Inflammatory macrophage treated with lipopolysaccharide for 4 hours (primary cell): ENCODE data around the gene SMARCC1.

ENCODE experiments used
- DNase-seq: peaks from one replicate; pipeline ENCODE4 v3.0.0-alpha.2; 2020

Gene SMARCC1

DNA sequence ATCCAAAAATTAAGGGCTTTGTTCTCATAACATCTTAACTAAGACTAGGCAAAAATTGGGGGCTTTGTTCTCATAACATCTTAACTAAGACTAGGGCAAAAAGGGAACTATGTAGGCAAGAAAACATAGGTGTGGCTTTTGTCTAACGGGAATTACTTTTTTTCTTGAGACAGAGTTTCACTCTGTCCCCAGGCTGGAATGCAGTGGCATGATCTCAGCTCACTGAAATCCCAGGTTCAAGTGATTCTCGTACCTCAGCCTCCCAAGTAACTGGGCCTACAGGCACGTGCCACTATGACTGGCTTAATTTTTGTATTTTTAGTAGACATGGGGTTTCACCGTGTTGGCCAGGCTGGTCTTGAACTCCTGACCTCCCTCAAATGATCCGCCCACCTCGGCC is 153.3 kb downstream of the SMARCC1 start:
- no peak for DNase-seq

DNA sequence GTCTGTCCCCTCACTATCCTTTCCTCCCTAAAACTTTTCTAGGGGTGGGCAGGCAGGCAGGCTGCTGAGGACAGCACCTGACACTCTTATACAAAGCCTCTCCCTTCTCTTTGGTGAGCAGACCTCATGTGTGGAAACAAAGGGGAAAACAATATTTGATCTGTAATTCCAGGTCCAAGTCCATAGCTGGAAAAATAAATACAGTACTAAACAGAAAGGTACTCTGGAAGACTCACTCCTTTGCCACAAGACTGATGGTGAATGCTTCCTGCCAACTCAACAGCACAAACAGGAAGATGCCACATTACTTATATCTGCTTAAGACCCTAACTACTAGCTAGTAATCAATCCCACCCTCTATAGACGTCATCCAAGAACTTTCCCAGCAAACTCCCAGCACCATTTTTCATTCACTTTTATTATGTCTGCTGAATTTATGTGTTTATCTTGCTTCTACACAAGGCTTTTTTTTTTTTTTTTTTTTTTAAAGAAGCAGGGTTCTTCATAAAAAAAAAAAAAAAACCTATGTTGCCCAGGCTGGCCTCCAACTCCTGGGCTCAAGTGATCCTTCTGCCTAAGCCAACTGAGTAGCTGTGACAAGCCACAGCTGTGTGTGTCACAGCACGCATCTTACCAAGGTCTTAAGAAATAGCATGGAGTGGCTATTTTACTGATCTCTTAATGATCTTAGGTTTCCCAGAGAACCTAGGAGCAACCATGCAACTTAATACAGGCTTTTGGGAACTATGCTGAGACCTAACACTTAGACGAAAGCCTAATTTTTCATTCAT is 158.8 kb downstream of the SMARCC1 start:
- no peak for DNase-seq

DNA sequence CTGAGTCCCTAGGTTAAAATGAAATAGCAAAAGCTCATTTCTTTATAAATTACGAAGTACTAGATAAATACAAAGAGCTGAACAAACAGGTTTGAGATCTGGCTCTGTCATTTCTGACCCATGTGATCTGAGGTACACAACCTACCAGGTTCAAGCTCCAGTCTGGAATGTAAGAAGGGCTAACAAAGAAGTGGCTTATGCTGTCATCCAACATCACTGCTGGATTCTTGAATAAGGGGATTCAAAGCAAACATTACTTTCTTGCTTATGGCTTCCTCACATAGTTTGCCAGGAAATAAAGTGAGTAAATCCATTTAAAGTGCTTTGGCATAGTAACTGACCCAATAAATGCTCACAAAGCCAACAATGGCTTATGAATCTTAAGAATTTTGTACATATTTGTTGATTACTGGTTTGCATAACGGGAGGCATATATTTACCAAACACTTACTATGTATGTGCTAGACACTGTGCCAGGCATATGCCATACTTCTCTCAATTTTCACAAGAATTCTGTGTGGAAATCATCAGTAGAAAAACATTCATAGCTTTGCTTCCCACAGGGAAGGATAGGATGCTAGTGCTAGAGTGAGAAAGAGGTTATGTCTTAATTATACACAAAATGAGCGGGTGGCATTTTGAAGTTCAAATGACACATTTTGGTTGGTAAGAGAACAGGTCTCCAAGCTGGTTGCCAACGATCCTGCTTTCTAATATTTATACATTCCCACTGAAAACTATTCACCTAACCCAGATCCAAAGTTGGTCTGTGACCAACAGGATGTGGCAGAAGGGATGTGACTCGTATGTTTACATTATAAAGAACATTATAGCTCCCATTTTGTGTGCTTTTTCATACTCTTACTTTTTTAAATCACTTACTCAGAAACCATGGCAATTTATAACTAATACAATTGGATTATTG is 164.3 kb downstream of the SMARCC1 start:
- no peak for DNase-seq

DNA sequence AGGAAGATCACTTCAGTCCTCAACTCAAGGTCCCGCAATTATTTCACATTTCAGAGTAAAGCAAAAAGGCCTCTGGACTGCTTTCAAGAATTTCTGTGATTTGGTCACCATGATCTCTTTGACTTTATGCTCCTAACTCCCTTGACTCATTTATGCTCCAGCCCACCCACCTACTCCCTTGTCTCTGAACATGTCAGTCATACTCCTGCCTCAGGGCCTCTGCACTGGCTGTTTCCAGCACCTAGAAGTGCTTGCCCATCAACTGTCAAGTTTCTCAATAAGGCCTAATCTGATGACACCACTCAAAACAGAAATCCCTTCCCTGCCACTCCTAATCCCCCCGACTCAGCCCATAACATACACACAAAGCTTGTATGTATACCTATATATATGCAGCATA is 166.9 kb downstream of the SMARCC1 start:
- no peak for DNase-seq

DNA sequence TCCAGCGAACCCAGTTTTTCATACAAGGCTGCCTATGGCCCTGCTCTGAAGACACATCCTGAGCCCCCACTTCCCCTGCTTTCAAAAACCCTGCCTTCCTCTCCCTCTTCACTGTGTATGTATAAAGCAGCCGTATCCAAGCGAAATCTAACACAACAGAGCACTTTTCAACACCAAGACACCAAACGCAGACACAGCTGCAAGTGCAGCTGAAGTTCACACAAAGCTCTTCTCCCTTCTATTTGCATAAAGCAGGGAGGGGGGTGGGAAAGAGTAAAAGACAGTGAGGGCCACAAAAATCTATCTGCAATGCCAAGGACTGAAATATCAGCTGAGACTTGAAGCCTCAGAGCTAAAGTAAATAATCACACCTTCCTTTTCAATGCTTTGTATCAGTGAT is 168.0 kb downstream of the SMARCC1 start:
- DNase-seq: no peak

DNA sequence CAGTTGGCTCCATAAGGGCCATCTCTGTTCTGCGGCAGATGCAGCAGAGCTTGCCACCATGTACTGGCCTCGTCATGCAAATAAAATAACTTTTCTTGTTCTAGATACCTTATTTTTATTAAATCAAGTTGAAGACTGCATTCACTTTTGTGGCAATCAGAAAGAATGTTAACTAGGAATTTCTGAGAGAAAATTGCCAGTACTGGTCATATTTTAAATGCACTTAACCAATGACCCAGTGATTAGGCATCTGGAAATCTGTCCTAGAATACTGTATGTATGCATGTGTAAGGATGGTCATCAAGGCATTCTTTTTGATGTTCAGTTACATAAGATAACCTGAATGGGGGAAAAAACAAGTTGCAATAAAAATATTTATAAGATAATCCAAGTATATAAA is 168.8 kb downstream of the SMARCC1 start:
- no peak for DNase-seq

DNA sequence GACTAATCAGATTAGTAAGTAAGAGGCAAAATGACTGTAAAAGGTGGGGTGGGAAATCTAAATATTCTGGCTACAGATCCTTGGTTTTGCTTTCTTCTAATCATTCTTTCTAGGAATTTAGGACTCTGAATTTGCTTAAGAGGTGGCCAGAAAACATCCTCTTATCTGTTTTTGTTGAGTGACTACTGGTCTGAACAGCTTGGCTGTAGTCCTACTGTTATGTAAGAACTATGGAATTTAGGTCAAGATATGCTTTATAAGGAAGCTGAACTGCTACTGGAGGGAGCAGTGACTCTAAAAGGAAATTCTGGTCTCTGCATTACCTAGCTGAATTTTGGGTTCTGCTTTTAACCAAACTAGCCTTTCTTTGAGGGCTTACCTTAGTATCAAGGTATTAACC is 169.5 kb downstream of the SMARCC1 start:
- DNase-seq: no peak

DNA sequence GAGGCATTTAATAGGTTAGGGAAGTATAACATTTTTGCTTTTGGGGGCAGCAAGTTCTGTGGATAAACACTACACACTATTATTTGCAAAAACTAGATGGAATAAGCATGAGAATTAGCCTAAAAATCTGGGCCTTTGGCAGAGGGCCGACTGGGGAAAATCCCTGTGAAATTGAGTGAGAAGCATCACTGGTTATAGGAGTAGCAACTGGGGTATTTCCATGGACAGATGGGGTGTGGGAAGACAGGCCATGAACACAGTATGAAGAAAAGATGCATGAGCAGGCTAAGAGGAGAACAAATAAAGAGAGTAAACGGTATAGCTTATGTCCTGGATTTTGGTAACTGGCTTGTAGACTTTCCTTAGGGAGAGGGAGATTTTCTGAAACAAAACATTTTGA is 170.1 kb downstream of the SMARCC1 start:
- DNase-seq: no peak

DNA sequence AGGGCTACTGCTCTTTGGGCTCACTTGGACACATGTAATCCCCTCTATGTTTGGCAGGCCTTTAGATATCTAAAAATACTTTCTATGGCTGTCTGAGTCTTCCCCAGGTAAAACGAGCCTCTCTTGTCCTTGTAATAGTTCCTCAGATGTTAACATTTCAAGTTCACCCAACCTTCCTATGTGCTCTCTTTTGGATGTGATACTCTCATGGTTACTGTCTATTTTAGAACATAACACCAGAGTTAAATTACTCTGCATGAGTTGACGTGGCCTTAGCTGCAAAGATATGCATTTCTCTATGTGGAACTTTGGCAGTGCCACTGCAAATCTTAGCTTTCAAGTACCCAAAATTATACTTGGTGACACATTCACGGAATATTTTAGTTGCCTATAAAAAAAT is 171.1 kb downstream of the SMARCC1 start:
- no peak for DNase-seq

DNA sequence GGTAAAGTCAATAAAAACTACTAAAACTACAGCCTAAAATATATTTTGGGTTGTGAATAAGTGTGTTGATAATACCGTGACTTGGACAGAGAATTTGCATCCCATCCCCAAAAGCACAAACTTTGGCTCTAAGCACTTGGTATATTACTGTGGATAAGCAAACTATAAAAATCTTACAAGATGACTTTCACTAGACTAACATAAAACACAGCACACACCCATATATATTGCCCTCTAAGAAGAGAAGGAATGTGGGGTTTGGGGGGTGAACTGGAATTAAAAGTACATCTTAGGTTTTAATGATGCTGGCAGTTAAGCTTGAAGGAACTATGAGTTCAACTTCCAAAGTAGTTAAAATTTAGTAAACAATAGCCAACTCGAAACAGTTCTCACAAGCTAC is 174.4 kb downstream of the SMARCC1 start:
- DNase-seq: no peak

DNA sequence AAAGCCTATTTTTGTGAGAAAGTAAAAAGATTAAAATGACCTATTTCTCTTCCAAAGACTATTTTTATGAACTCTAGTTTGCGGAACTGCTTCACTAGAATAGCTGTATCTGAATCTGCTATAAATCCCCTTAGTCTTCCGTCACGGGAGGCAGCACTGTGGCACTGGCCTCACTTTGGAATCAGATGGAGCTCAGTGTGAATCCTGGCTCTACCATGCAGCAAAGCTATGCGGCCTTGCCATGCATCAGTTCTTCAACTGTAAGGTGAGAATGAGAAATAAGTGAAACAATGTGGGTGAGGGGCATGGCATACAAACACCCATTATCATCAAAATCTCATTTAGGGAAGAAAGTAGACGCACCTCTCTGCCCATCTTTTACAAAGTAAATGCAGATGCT is 175.5 kb downstream of the SMARCC1 start:
- DNase-seq: no peak

DNA sequence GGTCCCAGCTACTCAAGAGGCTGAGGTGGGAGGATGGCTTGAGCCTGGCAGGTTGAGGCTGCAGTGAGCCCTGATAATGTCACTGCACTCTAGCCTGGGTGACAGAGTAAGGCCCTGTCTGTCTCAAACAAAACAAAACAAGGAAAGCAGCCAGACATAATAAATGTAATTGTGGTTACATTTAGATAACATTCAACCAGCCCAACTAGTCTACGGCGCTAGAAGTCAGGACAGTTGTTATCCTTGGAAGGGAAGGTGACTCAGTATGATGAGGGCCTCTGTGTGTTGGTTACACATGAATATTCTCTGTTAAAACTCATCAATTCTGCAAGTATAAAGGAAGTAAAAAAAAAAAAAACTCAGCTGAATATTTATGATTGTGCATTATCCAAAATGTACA is 176.0 kb downstream of the SMARCC1 start:
- no peak for DNase-seq

DNA sequence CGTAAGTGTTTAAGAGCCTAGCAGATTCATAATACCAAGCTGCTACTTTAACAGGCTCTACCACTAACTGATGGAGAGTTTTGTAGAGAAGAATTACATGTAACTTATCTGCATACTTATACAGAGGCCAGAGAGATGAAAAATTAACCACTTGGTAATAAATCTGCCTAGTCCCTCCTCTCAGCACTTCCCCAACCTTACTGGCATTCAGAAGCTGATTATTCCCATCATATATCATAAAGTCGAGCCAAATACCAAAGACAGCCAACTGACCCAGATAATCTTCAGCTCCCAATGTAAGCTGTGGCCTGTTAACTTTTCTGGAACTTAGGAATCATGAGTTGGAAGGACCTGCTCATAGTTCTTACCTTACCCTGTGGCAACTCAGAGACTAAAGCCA is 177.5 kb downstream of the SMARCC1 start:
- no peak for DNase-seq

DNA sequence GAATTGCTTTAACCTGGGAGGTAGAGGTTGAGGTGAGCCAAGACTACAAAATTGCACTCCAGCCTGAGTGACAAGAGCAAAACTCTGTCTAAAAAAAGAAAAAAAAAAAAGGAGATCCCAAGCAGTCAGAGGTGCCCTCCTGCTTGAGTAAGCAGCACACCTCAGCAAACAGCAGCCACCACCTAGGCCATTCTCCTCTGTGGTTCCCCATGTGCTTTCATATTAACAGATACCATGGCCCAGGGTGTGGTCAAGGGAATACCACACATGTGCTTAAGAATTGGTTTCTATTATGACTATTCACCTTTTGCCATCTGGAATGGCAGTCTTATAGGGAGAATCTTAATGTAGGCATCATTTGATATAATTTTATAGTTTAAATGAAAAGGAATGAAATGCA is 178.4 kb downstream of the SMARCC1 start:
- DNase-seq: no peak

DNA sequence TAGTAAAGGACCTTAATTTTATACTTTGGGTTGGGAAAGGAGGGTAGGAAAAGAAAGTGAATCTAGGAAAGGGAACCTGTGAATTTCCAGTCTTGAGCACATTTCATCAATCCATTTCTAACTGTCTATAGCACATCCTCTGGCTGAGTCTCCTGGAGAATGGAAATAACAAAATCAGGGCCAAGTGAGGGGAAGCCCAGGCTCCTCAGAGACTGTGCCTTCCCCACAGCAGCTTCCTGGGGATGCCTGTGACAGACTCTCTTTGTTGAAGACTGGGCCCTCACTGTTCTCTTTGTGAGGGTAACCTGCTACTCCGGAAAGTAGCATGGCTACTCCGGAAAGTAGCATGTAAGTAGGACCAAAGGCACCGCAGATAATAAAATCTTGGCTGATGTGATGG is 180.4 kb downstream of the SMARCC1 start:
- peak; percentile 62 for DNase-seq

DNA sequence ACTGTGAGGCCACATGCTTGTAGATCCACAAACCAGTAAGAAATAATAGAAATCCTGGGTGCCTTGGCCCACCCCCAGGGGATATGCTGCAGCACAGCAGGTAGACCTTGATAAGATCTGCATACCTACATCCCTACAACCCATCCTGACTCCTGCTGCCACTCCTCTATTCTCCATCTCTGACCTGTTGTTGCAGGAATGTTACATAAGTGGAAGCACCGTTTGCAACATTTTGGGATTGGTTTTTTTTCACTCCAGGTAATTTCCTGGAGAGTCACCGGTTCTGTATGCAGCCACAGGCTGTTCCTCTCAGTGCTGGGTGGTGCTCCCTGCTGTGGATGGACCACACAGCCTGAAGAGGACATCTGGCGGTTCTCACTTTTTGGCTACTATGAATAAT is 186.9 kb downstream of the SMARCC1 start:
- no peak for DNase-seq

DNA sequence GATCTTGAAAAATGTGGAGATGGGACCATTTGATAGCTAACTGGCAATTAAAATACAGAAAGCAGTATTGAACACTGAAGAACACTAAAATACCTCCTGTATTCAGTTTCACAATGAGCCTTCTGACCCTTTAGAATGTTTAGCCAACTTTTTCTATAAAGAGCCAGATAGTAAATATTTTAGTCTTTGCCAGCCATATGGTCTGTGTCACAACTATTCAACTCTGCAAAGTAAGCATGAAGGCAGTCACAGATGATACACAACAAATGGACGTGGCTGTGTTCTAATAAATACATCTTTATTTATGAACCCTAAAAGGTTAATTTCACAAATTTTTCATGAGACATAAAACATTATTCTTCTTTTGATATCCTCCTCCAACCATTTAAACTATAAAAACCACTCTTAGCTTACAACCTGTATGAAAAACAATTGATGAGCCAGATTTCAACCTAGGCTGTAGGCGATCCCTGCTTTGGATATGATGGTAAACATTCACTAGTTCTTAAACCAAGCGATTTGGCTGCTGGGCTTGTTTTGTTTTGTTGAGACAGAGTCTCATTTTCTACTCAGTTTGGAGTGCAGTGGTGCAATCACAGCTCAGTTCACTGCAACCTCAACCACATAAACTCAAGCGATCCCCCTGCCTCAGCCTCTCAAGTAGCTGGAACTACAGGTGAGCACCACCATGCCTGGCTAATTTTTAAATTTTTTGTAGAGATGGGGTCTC is 189.5 kb downstream of the SMARCC1 start:
- DNase-seq: no peak

DNA sequence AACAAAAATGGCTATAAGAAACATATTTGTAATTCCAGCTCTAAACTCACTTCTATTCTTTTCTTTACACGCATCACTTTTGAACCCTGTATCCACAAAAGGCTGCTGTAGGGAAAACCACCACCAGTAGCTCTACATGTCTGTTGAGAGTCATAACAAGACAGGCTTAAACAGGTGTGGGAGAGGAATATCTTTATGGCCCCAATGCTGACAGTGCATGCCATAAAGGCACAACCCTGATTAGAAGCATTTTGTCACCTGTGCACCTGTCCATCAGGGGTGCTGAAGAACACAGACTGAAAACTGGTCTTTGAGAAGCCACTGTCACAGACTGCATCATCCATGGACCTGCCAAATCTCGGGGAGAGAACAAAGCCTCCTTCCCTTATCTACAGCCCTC is 191.5 kb downstream of the SMARCC1 start:
- DNase-seq: no peak

DNA sequence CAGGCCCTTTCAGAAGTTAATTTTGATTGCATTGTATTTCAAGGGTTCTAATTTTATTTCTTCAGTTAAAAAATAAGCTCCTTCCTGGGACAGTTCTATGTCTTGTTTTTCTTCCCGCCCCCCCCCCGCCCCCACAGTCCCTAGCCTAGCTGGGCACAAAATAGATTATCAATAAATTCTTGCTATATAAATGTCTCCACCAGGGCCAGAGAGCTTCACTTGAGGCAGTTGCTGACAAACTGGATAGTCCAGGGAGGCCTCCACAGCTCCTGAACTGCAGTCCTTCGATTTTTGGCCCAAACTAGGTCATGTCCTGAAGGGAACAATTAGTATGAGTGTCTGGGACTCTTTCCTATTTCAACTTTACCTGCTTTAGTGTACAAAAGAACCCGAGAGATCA is 193.1 kb downstream of the SMARCC1 start:
- no peak for DNase-seq

DNA sequence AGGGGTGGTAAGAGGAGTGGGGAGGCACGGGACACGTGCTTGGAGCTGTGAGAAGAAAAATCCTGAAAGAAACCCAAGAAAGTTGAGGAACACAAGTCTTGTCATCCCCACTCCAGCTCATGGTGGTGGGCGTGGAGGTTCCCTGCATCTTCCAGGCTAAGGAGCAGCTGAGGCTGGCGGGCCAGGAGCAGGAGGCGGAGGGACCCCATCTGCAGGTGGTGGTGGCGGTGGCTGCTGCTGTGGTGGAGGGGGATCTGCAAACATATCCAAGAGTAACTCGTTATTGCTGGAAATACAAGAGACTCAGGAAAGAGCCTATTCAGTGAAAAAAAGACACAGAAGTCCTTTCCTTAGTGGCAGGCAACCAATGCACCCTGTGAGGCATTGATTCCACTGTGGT is 193.6 kb downstream of the SMARCC1 start:
- DNase-seq: no peak

DNA sequence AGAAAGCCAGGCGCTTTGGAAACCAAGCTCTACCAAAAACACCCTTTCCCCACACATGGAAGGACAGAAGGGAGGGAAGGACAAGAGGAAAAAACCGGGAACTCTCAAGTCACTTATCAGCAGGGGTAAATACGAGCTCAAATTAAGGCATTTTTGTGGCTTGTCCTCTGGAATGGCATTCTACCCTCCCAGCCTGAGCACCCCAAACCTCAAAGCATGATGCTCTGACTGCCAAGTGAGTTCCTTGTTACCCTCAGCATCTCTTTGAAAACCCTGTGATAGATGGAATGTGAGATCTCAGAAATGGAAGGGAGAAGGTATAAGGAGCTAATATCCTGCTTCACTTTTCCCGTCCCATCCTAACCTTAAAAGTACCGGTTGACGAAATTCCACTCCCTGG is 194.9 kb downstream of the SMARCC1 start:
- no peak for DNase-seq

DNA sequence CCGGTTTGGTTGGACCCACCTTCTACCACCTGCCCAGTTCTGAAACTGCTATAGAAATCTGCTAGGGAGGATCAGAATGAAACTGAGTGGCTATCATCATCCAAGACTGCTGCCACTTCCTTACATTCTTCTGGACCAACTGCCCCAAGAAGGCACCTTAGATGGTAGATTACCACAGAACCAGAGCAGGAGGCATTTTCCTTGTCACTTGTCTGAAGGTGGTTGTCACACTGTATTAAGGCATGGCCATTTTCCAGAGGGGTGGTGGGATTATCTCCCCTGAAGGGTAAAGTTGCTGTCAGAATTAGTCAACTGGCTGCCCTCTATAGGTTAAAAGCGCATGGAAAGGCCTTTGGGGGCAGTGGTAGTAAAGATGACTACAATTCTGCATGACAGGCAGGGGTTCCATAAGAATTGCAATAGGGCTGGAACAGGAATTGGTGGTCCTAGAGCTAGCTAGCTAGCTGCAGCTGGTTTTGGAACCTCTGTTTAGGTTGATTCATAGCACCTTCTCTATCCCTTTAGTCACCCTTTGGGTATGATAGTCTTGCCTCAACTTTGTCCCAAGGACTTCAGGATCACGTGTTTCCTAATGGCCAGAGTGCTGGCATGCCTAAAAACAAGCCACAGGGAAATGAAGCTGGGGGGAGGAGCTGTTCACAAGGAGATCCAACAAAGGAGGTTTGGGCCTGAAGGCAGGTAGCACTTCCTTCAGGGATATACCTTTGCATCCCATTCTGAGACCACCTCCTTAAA is 198.2 kb downstream of the SMARCC1 start:
- DNase-seq: no peak

DNA sequence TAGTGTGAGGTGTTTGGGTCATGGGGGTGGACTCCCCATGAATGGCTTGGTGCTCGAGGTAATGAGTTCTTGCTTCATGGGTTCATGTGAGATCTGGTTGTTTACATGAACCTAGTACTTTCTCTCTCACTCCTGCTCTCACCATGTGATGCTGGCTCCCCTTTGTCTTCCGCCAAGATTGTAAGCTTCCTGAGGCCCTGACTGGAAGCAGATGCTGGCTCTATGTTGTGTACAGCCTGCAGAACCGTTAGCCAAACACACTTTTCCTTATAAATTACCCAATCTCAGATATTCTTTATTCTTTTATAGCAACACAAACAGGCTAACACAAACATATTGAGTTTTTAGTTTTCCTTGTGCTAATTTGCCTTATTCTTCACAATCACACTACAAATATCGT is 199.9 kb downstream of the SMARCC1 start:
- DNase-seq: no peak
